GM18499 (cell line): ENCODE measurements around the gene BRK1.
"Not testable (repeated sequence)": the region's sequence is repeated elsewhere in the genome, so short reads cannot be mapped to it uniquely, and the experiment has no call there.

Experiments used
- ATAC-seq: cut with Tn5 transposase; IDR thresholded peaks from one replicate; pipeline ENCODE4 v1.9.1; 2021; ENCODE audit warnings: moderate number of reproducible peaks; ENCODE audit not compliant: insufficient read depth, unreplicated experiment

The BRK1 gene

DNA sequence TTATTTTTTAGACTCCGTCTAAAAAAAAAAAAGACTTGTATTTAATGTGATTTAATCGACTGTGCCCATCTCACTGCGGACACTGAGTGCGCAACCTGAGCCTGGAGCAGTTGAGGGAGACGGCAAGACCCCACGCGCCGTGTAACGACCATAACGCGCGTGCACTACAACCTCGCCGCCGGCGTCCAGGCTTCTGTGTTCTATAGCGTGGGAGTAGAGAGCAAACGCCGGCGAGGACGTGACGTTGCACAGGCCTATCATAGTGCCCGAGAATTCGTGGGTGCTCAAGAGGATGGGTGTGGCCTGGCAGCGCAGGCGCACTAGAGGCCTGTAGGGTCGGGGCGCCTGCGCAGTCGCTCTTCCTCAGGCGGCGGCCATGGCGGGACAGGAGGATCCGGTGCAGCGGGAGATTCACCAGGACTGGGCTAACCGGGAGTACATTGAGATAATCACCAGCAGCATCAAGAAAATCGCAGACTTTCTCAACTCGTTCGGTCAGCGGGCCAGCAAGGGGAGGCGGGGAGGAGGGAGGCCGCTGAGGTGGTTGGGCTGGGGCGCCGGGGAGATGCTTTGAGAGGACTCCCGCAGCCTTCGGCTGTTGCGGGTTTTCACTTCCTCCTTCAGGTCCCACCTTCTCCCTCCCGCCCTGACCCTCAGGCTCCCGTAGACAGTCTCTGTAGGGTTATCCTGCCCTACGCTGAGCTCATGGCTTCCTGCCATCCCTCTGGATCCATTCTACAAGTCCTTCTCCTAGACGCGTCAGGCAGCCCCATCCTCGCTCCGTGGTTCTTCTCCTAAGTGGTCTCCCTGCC, at the start of gene BRK1:
Gene BRK1, plus strand, starts transcription at position 350 of the 812 bp plus-strand sequence. Its CDS starts 27 bp downstream, at position 377.
- peak; percentile 75 for ATAC-seq

GRCh38 chr3:10070077-10070476, 45.4 kb upstream of the BRK1 start:
- ATAC-seq = not testable (repeated sequence)

GRCh38 chr3:10074666-10075065, 40.8 kb upstream of the BRK1 start:
- no peak for ATAC-seq

- no peak for ATAC-seq
Observed at GRCh38 chr3:10081871-10082270, 33.6 kb upstream of the BRK1 start.

DNA sequence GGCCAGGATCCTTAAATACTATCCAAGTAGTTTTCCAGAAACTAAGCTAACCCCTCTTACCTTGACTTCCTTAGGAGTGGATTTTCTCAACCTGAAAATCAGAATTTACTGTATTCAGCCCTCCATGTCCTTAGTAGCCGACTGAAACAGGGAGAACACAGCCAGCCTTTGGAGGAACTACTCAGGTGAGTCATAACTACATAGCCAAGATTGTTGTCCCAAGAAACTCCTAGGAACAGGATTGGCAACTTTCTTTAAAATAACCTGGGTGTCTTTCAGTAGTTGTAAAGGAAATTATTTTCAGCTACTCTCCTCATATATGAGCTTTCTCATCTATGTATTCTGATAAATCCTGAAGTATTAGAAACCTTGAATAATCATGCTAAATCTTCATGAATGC, 29.7 kb upstream of the BRK1 start:
- ATAC-seq = no peak

GRCh38 chr3:10088256-10088655, 27.2 kb upstream of the BRK1 start:
- no peak for ATAC-seq

- ATAC-seq = no peak
Observed at GRCh38 chr3:10090179-10090578, 25.3 kb upstream of the BRK1 start.

DNA sequence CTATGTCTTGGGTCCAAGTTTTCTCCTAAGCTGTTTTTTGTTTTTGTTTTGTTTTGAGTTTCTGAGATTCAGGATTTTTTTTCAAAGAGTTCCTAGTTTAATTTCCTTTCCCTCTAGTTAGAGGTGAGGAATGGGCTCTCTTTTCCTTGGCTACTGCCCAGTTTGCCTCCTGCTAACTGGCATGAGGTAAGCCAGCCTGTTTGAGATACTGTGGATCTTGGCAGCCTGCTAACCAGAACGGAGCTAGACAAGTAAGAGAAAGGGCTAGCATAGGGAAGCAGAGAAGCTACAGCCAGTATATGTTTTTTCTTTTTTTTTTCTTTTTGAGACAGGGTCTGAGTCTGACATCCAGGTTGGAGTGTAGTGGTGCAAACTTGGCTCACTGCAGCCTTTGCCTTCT, 24.7 kb upstream of the BRK1 start:
- not testable (repeated sequence) for ATAC-seq

GRCh38 chr3:10091387-10091786, 24.1 kb upstream of the BRK1 start:
- not testable (repeated sequence) for ATAC-seq

DNA sequence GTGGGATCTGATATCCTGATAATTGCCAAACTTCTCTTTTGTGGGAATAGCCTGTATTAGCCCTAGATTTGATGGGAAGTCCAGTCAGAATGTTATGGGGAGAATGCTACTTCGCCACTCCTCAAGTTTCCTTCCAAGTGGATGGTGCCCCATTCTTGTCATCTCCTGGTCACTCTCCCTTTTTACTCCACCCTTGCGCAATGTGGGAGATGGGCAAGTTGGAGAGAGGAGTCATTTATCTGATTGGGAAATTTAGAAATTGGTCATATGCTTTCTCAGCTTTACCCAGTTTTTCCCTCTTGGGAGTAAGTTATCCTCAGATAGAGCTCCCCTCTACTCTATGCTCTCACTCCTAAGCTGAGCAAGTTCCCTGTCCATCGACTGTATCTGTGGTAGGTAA, 21.8 kb upstream of the BRK1 start:
- no peak for ATAC-seq

DNA sequence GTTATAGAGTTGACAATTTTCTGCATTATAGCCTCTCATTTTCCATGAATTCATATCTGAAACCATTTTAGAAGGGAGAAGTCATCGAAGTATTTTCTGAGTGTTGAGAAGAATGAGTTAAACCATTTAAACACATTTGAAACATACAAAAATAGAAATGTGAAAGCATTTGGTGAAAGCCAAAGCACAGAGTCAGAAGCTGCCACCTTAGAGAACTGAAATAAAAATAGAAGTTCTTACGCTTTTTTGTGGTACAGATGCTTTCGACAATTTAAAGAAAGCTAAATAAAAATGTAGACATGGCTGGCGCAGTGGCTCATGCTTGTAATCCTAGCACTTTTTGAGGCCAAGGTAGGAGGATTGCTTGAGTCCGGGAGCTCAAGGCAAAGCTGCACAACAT, 16.4 kb upstream of the BRK1 start:
- no peak for ATAC-seq

- no peak for ATAC-seq
Observed at GRCh38 chr3:10106919-10107318, 8.6 kb upstream of the BRK1 start.

GRCh38 chr3:10108091-10108490, 7.4 kb upstream of the BRK1 start, which contains the start of gene FANCD2OS:
TSS of gene FANCD2OS (minus strand) at chr3:10108255. CDS start at chr3:10104774, 3,481 bp downstream.
- ATAC-seq = no peak

DNA sequence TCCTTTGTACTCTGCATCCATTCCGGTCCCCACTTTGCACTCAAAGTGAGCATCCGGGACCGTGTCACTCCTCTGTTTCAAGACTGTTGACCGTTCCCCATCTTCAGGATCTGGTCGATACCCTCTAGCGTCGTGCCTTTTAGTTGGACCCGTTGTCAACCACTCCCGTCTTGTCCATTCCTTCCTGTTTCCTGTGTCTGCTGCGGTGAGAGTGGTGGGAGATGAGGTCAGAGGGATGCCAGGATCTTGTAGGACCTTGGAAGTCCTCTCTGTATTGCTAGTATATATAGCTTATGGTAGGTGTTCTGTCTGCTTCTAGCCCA, 624 bp downstream of the BRK1 start:
- ATAC-seq = no peak

DNA sequence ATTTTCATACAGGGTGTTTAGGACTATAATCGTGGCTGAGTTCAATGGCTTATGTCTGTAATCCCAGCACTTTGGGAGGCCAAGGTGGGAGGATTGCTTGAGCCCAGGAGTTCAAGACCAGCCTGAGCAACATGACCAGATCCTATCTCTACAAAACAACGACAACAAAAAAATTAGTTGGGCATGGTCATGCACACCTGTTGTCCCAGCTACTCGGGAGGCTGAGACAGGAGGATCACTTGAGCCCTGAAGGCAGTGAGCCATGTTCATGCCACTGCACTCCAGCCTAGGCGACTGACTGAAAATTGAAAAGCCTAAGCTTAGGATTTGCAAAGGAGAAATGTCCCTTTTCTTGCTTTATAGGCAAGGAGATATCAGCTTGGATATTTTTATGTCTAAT, 1.5 kb downstream of the BRK1 start:
- no peak for ATAC-seq

DNA sequence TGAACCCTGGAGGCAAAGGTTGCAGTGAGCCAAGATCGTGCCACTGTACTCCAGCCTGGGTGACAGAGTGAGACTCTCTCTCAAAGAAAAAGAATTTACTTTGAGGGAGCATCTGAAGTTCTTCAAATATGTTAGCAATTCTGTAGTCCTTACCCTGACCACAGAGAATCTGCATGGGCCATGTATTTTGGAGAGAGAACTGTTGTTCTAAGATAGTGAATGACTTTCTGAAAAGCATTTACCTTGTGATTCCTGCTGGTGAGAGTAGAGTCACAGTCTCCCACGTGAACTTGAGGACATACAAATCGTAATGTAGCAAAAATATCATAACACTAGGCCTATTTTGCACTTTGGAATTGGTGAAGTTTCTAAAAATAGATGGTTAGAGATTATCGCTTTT, 3.9 kb downstream of the BRK1 start:
- ATAC-seq = no peak

GRCh38 chr3:10121064-10121463, 5.6 kb downstream of the BRK1 start:
- ATAC-seq = no peak

GRCh38 chr3:10122724-10123123, 7.2 kb downstream of the BRK1 start:
- ATAC-seq = no peak

GRCh38 chr3:10135872-10136271, 20.4 kb downstream of the BRK1 start:
- ATAC-seq = not testable (repeated sequence)

- ATAC-seq = no peak
Observed at GRCh38 chr3:10136426-10137005, 21.0 kb downstream of the BRK1 start.

GRCh38 chr3:10137178-10137577, 21.7 kb downstream of the BRK1 start:
- no peak for ATAC-seq

DNA sequence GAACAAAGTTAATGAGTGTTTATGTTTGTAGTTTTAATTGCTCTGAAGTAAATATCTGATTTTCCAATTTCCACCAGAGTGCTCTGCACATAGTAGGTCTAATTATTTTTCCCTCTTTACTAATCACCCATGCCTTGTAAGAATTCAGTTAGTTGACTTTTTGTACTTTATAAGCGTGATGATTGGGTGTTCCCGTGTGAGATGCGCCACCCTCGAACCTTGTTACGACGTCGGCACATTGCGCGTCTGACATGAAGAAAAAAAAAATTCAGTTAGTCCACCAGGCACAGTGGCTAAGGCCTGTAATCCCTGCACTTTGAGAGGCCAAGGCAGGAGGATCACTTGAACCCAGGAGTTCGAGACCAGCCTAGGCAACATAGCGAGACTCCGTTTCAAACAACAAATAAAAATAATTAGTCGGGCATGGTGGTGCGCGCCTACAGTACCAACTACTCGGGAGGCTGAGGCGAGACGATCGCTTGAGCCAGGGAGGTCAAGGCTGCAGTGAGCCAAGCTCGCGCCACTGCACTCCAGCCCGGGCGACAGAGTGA, 25.6 kb downstream of the BRK1 start:
- no peak for ATAC-seq
